AML-193 (cell line): Measurements from ENCODE around the gene NR1H3.
"Not testable (repeated sequence)": the region's sequence is repeated elsewhere in the genome, so short reads cannot be mapped to it uniquely, and the experiment has no call there.

Experiments used
- DNase-seq, 2 experiments: peaks; one replicate each; lab custom pipeline; 2025; lab: John Stamatoyannopoulos, UW

The NR1H3 gene

DNA sequence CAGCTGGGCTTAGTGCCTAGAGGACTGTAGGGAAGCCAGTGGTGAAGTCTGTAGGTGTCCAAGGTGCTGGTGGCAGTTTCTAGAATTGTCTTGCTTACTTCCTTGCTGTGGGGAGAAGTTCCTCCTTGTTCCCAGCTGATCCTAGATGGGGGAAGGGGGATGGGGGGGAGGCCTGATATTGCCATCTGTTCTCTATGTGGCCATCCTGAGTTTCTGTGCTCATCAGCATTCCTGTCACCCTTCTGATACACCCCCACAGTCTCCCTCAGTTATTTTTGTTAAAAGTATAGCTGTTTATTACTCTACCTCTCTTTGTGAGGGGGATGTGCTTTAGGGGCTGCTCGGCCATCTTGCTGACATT, 48.7 kb downstream of the NR1H3 start:
- no peak for DNase-seq

DNA sequence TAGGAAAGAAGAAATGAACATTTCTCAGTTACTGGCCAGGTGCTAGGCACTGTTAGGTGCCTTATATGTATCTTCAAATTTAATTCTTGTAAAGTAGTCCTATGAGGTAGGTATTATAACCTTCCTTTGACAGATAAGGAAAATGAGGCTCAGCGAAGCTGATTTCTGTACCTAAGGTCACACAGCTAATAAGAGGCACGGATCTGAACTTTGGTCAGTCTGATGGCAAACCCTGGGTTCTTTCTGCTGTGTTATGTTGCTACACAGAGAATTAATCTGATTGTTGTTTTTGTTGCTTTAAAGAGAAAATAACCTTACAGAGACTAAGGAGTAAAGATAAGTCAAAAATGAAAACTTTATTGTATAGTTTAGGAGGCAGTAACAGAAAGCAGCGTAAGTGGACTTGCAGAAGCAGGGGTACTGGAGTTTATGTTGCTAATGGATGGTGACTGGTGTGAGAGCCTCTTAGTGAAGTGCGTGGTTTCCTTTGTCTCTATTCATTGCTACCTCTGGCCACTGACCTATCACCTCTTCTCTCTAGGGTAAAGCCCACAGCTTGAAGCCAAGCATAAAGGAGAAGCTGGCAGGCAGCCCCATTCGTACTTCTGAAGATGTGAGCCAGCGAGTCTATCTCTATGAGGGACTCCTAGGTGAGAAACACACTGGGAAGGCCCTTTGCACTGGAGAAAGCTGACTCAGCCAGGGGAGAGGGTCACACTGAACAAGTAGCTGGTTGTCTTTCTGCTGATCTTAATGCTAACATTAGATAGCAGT, 50.4 kb downstream of the NR1H3 start:
- DNase-seq, result no peak

DNA sequence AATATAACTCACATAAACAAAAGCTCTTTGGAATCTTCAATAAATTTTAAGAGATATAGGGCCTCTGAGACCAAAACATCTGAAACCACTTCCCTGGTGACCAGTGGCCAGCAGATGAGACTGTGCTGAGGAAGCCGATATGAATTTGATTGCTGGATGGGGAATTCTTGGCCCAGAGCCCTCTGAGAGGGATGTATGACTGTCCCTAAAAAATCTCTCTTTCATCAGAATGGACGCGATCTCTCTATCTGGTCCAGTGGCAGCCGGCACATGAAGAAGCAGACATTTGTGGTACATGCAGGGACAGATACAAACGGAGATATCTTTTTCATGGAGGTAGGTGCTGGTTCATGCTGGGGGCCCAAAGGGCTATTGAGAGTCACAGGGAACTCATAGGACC, 57.2 kb downstream of the NR1H3 start:
- no peak for DNase-seq

DNA sequence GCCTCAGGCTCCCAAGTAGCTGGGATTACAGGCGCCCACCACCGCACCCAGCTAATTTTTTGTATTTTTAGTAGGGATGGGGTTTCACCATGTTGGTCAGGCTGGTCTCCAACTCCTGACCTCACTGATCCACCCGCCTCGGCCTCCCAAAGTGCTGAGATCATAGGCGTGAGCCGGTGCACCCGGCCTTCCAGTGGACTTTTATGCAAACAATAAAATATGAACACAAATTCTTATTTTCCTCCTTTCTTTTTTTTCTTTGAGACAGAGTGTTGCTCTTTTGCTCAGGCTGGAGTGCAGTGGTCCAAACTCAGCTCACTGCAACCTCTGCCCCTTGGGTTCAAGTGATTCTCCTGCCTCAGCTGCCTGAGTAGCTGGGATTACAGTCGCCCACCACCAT, 58.7 kb downstream of the NR1H3 start:
- DNase-seq, result not testable (repeated sequence)

DNA sequence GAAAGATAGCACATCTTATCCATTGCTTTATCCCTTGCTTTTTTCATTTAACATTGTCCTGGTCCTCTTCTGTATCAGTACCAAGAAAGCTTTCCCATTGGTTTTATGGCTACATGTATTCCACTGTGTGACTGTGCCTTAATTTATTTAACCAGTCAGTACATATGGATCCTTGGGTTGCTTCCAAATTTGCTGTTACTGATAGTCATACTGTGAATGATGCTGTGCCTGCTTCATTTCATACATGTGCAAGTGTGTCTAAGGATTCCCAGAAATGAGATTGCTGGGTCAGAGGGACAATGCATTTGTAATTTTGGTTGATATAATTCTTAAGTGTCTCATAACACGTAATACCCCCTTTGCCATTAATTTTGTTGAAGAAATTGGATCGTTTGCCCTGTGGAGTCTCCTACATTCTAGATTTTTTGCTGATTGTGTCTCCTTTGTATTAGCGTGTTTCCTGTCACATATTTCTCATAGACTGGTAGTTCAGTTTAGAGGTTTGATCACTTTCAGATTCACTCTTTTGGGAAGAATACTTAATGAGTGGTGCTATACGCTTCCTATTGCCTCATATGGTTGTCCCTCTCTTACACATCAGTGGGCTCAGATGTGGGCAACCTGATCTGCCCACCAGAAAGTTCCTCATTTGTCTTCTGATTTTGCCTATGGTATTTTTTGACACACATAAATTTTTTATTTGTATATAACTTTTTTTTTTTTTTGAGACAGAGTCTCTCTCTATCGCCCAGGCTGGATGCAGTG, 59.5 kb downstream of the NR1H3 start:
- no peak for DNase-seq

DNA sequence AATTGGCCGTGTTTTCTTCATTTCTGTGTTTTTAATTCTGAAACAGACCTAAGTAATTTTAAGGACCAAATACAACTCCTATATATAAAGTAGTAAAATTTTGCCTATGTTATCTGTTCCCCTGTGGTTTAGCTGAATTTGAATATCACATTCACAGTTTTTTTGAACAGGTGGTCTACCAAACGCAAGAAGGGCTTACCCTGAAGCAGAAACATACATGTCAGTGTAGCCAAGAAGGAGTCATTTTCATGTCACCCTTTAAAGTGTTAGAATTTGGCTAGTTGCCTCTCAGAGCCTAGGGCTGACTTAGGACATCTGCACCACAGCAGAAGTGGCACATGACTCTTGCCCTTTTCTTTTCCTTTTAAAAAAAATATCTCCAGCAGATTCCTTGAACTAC, 60.4 kb downstream of the NR1H3 start:
- DNase-seq, result no peak
